IPS-NIHi7 (cell line): ENCODE data around the gene FAXDC2.

ENCODE experiments used
- DNase-seq: peaks from one replicate; pipeline ENCODE4 v3.0.0; 2012; ENCODE audit warnings: mixed read lengths; ENCODE audit errors: extremely low spot score

Gene FAXDC2

DNA sequence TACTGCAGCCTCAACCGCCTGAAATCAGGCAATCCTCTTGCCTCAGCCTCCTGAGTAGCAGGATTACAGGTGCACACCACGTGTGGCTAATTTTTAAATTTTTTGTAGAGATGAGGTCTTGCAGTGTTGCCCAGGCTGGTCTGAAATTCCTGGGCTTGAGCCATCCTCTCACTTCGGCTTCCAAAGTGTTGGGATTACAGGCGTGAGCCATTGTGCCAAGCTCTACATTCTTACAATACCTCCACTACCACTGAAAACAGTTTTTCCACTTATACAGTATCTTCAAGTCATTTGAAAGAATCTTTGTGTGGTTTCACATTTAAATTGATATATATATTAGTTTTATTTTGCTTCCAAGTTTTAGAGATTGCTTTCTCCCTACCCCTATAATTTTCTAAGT, 52.6 kb downstream of the FAXDC2 start:
- DNase-seq = no peak

GRCh38 chr5:154795235-154795596, 55.2 kb downstream of the FAXDC2 start:
- no peak for DNase-seq

DNA sequence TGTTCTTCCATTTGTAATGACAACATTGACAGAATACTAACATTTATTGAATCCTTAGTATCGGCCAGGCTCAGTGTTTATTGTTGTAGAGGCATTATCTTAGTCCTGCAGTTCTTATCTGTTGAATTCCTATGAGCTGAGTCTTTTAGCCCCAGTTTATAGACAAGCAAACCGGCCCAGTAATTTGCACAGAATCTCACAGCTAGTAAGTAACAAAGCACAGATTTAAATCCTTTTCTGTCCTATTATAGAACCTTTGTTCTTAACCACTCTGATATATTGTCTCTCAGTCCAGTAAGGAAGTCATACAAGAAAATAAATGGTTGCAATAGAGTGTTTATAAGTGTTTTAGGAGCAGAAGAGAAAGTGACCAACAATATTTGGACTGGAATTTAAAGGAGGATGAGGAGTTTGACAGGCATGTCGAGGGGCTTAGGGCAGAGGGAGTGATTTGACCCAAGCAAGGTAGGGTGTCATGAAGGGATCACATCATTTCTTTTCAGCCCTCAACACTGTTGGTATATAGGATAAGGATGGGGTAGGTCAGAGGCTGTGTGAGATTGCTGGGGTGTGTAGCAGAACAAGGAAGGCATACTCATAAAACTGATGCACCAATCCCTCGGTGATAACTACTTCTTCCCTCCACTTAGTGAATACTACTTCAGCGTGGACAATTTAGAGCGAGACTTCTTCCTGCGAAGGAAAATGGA, 55.7 kb downstream of the FAXDC2 start:
- DNase-seq = no peak

GRCh38 chr5:154793599-154794524, 56.5 kb downstream of the FAXDC2 start:
- DNase-seq = no peak

GRCh38 chr5:154791535-154791934, 58.9 kb downstream of the FAXDC2 start:
- DNase-seq = no peak

GRCh38 chr5:154788212-154788611, 62.2 kb downstream of the FAXDC2 start:
- no peak for DNase-seq

DNA sequence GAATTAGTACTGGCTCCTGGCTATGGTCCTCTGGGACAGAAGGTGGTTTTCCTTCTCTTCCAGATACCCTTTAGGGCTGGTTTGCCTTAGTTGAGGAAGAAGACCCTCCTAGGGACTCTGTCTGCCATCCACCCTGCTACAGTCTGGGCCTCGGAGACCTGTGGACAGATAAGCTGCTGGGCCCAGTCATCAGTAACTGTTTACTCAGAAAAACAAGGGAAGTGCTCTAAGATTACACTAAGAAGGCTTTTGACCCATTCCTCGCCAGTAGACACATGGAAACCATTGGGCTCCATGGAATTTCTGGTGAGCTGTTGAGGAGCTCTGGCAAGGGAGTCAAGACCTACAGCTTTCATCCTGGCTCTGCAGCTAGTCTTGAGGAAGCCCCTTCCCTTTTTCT, 64.0 kb downstream of the FAXDC2 start:
- DNase-seq = no peak

DNA sequence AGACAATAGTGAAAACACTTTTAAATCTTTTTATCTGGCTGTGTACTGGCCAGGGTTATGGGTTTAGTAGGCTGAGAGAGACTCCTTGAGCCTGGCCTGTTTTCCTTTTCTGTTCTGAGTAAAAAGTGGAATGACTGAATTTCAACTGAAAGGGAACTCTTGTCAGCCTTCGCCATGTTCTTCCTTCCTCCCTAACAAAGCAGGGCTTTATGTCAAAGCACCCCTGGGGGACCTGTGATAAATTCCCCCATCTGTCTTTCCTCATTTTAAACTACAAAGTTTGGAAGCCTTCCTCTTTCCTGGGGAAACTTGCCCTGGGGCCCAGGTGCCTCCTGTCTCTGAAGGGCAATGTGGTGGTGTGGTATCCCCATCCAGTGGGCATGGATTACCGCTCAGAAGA, 65.5 kb downstream of the FAXDC2 start:
- DNase-seq = no peak

GRCh38 chr5:154783774-154784460, 66.5 kb downstream of the FAXDC2 start:
- DNase-seq = peak; percentile 22

- peak; percentile 25 for DNase-seq
Measured at GRCh38 chr5:154782812-154783592, 67.4 kb downstream of the FAXDC2 start.

GRCh38 chr5:154782326-154782725, 68.1 kb downstream of the FAXDC2 start:
- peak; percentile 48 for DNase-seq

- DNase-seq = no peak
Measured at GRCh38 chr5:154780128-154780527, 70.3 kb downstream of the FAXDC2 start.

- DNase-seq = no peak
Measured at GRCh38 chr5:154779105-154779504, 71.3 kb downstream of the FAXDC2 start.

- DNase-seq = no peak
Measured at GRCh38 chr5:154778534-154778933, 71.9 kb downstream of the FAXDC2 start.

DNA sequence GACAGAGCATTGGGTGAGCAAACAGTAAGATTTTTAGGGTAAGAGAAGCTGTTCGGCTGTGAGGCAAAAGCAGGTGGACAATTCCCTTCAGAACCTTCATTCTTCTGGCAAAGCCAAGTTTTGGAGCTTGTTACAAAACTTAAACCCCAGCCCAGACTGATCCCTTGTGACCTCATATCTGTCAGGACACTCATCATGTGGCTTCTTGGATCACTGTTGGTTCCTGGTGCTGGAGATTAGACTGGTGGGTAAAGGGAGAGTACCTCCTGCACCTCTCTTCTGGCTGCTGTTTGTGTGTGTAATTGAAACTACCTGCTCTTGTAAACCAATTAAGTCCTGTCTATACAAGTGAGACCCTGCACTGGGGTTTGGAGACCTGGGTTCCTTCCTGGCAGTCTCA, 74.2 kb downstream of the FAXDC2 start:
- DNase-seq = no peak

DNA sequence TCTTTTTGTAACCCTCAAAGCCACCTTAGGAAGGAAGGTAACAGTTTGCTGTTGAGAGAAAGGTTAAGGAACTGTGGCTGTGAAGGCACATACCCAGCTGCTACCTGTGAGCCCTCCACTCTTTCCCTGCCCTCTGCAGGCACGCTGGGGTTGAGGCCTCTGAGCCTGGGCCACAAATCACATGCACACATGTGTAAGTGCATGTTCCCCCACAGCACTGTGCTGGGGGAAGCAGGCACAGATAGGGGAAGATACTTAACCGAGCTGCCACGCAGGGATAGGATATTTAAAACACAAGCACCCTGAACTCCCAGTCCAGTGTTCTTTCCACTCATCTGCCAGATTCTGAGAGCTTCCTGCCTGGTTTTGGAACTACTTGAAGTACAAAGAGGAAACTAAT, 77.1 kb downstream of the FAXDC2 start:
- no peak for DNase-seq

- DNase-seq = peak; percentile 31
Measured at GRCh38 chr5:154771383-154771901, 79.0 kb downstream of the FAXDC2 start.

DNA sequence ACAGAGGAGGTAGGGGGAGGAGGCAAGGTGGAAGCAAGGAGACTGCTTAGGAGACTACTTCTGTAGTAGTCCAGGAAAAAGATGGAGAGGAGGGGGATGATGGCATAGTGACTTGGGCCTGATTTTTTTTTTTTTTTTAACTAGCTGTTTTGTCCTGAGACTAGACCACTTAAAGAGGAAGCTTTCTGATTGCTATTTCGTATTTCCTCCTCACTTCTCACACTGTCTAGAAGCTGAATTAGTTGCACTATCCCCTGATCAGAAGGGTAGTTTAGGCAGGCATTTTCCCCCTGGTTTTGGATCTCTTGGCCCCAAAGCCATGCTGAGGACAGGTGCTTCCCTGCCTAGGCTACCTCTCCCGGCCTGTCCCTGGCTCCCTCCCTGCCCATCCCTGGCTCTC, 80.3 kb downstream of the FAXDC2 start:
- DNase-seq = no peak
